Uterus (tissue), 4 donors: Measurements from ENCODE around the gene TPI1. TPM values are rescaled to one million over a fixed set of nuclear protein-coding genes. Genes with fewer than 3 reads are reported as not detected.
A peak's percentile ranks its signal among the peaks of the same experiment; 100 is the strongest.

Source experiments
- DNase-seq, 2 donors: peaks; one replicate each; pipeline ENCODE4 v3.0.0-alpha.2; 2019 to 2020
- H3K27ac ChIP-seq, 2 donors: fragments of 200-600 bp; sonication (generic); 1 replicate in 1 of 2; 2 replicates in 1 of 2; pipeline ENCODE4 v1.5.1; 2016 to 2018
- H3K27me3 ChIP-seq, 2 donors: fragments of 200-600 bp; sonication (generic); one replicate each; pipeline ENCODE4 v1.5.1; 2018 to 2019; ENCODE audit warnings: control low read depth in 1 of 2
- H3K36me3 ChIP-seq, 2 donors: fragments of 200-600 bp; sonication (generic); one replicate each; pipeline ENCODE4 v1.5.1; 2019; ENCODE audit warnings: control low read depth in 1 of 2
- H3K4me1 ChIP-seq, 2 donors: fragments of 200-600 bp; sonication (generic); one replicate each; pipeline ENCODE4 v1.5.1; 2018 to 2019; ENCODE audit warnings: control low read depth in 1 of 2
- H3K4me3 ChIP-seq, 2 donors: fragments of 200-600 bp; sonication (generic); 1 replicate in 1 of 2; 2 replicates in 1 of 2; pipeline ENCODE4 v1.5.1; 2018 to 2019; ENCODE audit warnings: mild to moderate bottlenecking in 1 of 2
- H3K9me3 ChIP-seq, 2 donors: fragments of 200-600 bp; sonication (generic); one replicate each; pipeline ENCODE4 v1.5.1; 2019; ENCODE audit warnings: control low read depth in 1 of 2
- POLR2A ChIP-seq, 2 donors: fragments of 450-650 bp; IDR thresholded peaks; one replicate each; pipeline ENCODE4 v1.6.1; 2016; ENCODE audit warnings: antibody characterized with exemption in 2 of 2, mild to moderate bottlenecking in 1 of 2, moderate library complexity in 1 of 2
- intact Hi-C: fragments of 100-400 bp; cut with DNase I; formaldehyde crosslinking; loops from one replicate; pipeline ENCODE4 v1.15.1; 2023; ENCODE audit warnings: low total_unique reads
- total RNA-seq, 4 donors: library from RNA; depleted of rRNA in 3 of 4; stranded (reverse); fragments of >200 nt in 3 of 4; gene quantifications; one replicate each; pipeline versions ENCODE4 v1.1.0 to v1.2.4, GENCODE V29; 2014 to 2023
- TF ChIP-seq, protein P1 (sequence below), 4 experiments: fragments of 200-600 bp in 2 of 4; fragments of 450-650 bp in 2 of 4; sonication (generic) in 2 of 4; IDR thresholded peaks; one replicate each; pipeline ENCODE4 v1.5.1; 2016 to 2019; ENCODE audit warnings: antibody characterized with exemption in 4 of 4, mild to moderate bottlenecking in 2 of 4, moderate library complexity in 1 of 4
- donor health status: DM: yes; HTN: yes; CAD: no.

Gene TPI1
- total RNA-seq, 4 donors from 2014 or later, result 159 to 307 (median 240) TPM

DNA sequence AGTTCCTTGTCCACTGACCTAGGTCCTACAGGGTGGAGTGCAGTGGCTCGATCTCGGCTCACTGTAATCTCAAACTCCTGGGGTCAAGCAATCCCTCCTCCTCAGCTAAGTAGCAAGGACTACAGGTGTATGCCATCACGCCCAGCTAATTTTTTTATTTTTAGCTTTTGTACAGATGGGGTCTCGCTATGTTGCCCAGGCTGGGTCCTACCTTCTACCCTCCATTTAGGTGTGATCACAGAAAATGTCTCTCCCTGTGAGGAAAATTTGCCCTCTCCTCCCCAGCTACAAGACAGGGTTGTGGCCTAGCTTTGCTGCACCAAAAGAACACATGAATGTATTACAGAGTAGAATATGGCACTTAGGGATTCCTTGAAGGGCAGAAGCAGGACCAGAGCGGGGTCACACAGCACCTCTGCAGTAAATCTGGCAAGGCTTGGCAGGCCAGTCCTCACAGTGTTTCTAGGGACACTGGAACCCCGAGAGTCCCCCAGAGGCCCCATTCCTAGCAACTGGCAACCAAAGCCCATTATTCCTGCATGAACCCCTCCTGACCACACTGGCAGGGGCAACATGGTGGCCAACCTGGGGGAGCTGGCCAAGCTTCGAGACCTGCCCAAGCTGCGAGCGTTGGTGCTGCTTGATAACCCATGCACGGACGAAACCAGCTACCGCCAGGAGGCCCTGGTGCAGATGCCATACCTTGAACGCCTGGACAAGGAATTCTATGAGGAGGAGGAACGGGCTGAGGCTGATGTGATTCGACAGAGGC lies 45.0 kb downstream of the TPI1 start:
- no peaks in the 10 kb centered on the region for H3K9me3 ChIP-seq
- DNase-seq, result no peak
- H3K27me3 ChIP-seq, result no peaks in the 10 kb centered on the region
- no peaks in the 10 kb centered on the region for H3K4me1 ChIP-seq
- TF ChIP-seq POLR2A (IDR thresholded peaks at IDR 0.05), result no peak
- TF ChIP-seq, protein P1, sequence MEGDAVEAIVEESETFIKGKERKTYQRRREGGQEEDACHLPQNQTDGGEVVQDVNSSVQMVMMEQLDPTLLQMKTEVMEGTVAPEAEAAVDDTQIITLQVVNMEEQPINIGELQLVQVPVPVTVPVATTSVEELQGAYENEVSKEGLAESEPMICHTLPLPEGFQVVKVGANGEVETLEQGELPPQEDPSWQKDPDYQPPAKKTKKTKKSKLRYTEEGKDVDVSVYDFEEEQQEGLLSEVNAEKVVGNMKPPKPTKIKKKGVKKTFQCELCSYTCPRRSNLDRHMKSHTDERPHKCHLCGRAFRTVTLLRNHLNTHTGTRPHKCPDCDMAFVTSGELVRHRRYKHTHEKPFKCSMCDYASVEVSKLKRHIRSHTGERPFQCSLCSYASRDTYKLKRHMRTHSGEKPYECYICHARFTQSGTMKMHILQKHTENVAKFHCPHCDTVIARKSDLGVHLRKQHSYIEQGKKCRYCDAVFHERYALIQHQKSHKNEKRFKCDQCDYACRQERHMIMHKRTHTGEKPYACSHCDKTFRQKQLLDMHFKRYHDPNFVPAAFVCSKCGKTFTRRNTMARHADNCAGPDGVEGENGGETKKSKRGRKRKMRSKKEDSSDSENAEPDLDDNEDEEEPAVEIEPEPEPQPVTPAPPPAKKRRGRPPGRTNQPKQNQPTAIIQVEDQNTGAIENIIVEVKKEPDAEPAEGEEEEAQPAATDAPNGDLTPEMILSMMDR (IDR thresholded peaks at IDR 0.05), result no peak
- H3K36me3 ChIP-seq, result no peaks in the 10 kb centered on the region
- no peak overlapping the region for H3K4me3 ChIP-seq
- no peak overlapping the region for H3K27ac ChIP-seq
- intact Hi-C loops, result no loop called here

DNA sequence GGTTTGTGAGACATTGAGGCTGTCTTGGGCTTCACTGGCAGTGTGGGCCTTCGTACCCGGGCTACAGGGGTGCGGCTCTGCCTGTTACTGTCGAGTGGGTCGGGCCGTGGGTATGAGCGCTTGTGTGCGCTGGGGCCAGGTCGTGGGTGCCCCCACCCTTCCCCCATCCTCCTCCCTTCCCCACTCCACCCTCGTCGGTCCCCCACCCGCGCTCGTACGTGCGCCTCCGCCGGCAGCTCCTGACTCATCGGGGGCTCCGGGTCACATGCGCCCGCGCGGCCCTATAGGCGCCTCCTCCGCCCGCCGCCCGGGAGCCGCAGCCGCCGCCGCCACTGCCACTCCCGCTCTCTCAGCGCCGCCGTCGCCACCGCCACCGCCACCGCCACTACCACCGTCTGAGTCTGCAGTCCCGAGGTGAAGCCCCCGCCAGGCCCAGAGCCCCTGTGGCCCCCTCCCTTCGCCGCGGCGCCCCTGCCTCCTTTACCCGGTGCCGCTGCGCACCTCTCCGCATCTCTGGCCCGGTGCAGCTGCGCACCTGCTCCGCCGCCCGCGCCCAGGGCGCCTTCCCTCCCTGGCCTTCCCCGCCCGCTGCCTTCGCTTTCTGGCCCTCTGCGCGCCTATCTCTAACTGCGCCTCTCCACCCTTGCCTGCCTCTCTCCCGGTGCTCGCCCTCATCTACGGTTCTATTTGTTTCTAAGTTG lies 47.1 kb downstream of the TPI1 start, which contains the start of gene ENO2:
TSS of gene ENO2 (plus strand) at position 335 of the 701 bp plus-strand sequence. CDS start 1,253 bp downstream, outside the sequence.
- Histone ChIP-seq H3K27ac (peak within 1 kb of the TSS; percentile 88), H3K36me3 (no peaks in the 10 kb centered on the region), H3K4me3 (peak within 1 kb of the TSS; percentile 64 to 72), H3K9me3 (no peaks in the 10 kb centered on the region), H3K27me3 (no peaks in the 10 kb centered on the region), H3K4me1 (no peaks in the 10 kb centered on the region)
- peak; percentile 80 to 83 for DNase-seq
- TF ChIP-seq, protein P1 (IDR thresholded peaks at IDR 0.05), result no peak
- peak in 1 of 2 donors; percentile 57 for TF ChIP-seq POLR2A (IDR thresholded peaks at IDR 0.05)
- intact Hi-C loops, result no loop called here

DNA sequence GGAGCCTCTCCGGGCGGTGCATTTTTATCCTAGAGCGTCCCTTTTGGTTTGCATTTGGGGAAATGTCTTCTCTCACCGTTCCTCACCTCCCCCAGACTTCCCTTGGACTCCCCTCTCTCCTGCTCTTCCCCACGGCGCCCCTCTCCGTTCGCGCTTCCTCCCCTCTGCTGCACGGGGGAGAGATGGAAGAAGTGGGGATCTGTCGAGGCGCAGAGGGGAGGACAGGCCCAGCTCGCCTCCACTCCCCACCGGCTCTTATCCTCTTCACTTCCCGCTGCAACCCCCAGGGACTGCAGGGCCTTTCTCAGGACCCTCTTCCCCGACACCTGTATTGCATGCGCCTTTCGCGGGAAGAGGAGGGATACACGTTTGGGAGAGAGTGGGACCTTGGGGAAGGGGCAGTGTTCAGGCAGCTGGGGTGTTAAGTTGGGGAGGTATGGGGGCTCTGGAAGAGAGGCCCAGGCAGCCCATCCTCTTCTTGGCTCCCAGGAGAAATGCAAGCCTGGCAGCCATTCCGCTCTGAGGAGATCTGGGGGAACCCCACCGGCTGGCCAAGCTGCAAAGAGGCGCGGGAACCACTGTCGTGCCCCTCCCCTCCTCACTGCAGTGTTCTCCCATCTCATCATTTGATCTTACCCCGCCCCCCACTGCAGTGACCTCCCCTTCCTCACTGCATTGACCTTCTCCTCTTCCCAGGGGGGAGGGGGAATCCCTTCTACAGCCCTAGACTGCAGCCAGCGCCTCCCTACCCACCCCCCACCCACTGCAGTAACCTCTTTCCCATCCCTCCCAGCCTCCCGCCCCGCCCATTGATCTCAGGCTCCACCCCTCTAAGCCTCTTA lies 47.8 kb downstream of the TPI1 start:
- TF ChIP-seq, protein P1 (IDR thresholded peaks at IDR 0.05), result no peak
- TF ChIP-seq POLR2A (IDR thresholded peaks at IDR 0.05), result no peak
- DNase-seq, result peak in 1 of 2 donors; percentile 51
- Histone ChIP-seq H3K27me3 (no peaks in the 10 kb centered on the region), H3K9me3 (no peaks in the 10 kb centered on the region), H3K4me1 (no peaks in the 10 kb centered on the region), H3K36me3 (no peaks in the 10 kb centered on the region), H3K4me3 (peak overlapping the region; percentile 64 to 72), H3K27ac (peak overlapping the region; percentile 88)
- intact Hi-C loops, result no loop called here

DNA sequence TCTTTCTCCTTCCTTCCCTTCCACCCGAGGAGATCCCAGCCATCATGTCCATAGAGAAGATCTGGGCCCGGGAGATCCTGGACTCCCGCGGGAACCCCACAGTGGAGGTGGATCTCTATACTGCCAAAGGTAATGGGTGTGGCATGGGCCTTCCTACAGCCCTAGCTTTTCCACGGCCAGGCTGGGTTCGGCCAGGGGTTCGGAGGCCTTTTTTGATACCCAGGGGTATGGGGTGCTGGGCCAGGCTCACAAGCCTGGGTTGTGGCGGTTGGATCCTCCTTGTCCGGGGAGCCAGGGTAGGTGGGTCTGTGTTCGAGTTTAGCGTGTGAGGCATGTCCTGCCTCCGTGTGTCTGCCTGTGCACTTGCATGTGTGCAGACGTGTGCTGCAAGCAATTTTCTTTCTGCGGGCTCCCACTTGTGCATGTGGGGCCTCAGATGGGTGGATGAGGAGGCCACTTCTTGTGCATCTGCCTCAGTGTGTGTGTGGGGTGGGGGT lies 48.5 kb downstream of the TPI1 start:
- no peaks in the 10 kb centered on the region for H3K27me3 ChIP-seq
- H3K4me3 ChIP-seq, result peak overlapping the region in 1 of 2 donors; percentile 72
- H3K36me3 ChIP-seq, result no peaks in the 10 kb centered on the region
- H3K4me1 ChIP-seq, result no peaks in the 10 kb centered on the region
- TF ChIP-seq, protein P1 (IDR thresholded peaks at IDR 0.05), result no peak
- TF ChIP-seq POLR2A (IDR thresholded peaks at IDR 0.05), result no peak
- intact Hi-C loops, result no loop called here
- DNase-seq, result no peak
- no peaks in the 10 kb centered on the region for H3K9me3 ChIP-seq
- H3K27ac ChIP-seq, result peak overlapping the region; percentile 88
